Fibroblast of skin of scalp (primary cell): Measurements from ENCODE around the gene AQP1.

ENCODE experiments used
- DNase-seq: peaks from one replicate; pipeline ENCODE4 v3.0.0-alpha.2; 2013

The AQP1 gene

GRCh38 chr7:30938435-30939316 is 27.0 kb downstream of the AQP1 start:
- peak; percentile 58 for DNase-seq

- DNase-seq, result no peak
Measured at GRCh38 chr7:30941582-30942323, 30.1 kb downstream of the AQP1 start.

GRCh38 chr7:30950197-30950596 is 38.5 kb downstream of the AQP1 start:
- DNase-seq, result no peak

GRCh38 chr7:30954914-30955313 is 43.3 kb downstream of the AQP1 start:
- no peak for DNase-seq

- DNase-seq, result no peak
Measured at GRCh38 chr7:30956704-30957103, 45.1 kb downstream of the AQP1 start.

- DNase-seq, result no peak
Measured at GRCh38 chr7:30963842-30964241, 52.2 kb downstream of the AQP1 start, which contains the start of gene GHRHR. Gene GHRHR (plus strand): TSS chr7:30963953. CDS start chr7:30964069, 116 bp downstream.

- peak; percentile 14 for DNase-seq
Measured at GRCh38 chr7:30965372-30965771, 53.7 kb downstream of the AQP1 start.

GRCh38 chr7:30965883-30966282 is 54.2 kb downstream of the AQP1 start:
- no peak for DNase-seq

GRCh38 chr7:30968294-30968693 is 56.6 kb downstream of the AQP1 start:
- DNase-seq, result no peak

GRCh38 chr7:30968747-30969603 is 57.3 kb downstream of the AQP1 start:
- DNase-seq, result no peak

GRCh38 chr7:30969604-30969970 is 57.9 kb downstream of the AQP1 start:
- DNase-seq, result no peak

- DNase-seq, result no peak
Measured at GRCh38 chr7:30970074-30970473, 58.4 kb downstream of the AQP1 start.

- no peak for DNase-seq
Measured at GRCh38 chr7:30970594-30971094, 59.0 kb downstream of the AQP1 start.

GRCh38 chr7:30971440-30971839 is 59.8 kb downstream of the AQP1 start:
- no peak for DNase-seq

GRCh38 chr7:30971840-30972563 is 60.3 kb downstream of the AQP1 start:
- DNase-seq, result no peak

GRCh38 chr7:30973292-30973691 is 61.6 kb downstream of the AQP1 start:
- no peak for DNase-seq

GRCh38 chr7:30973791-30974604 is 62.3 kb downstream of the AQP1 start:
- DNase-seq, result no peak

- DNase-seq, result peak; percentile 27
Measured at GRCh38 chr7:30974605-30975255, 63.1 kb downstream of the AQP1 start.
